ENCODE measurements around the gene DNAJB7. TPM values are rescaled to one million over a fixed set of nuclear protein-coding genes. Genes with fewer than 3 reads are reported as not detected.

Gene DNAJB7
- total and polyA plus RNA-seq, 10 of the 15 experiments (the other 5 are each of a cell fraction or from before 2014, with no cell fraction given), result 0.03 to 0.70 (median 0.29) TPM; not detected in 6

DNA sequence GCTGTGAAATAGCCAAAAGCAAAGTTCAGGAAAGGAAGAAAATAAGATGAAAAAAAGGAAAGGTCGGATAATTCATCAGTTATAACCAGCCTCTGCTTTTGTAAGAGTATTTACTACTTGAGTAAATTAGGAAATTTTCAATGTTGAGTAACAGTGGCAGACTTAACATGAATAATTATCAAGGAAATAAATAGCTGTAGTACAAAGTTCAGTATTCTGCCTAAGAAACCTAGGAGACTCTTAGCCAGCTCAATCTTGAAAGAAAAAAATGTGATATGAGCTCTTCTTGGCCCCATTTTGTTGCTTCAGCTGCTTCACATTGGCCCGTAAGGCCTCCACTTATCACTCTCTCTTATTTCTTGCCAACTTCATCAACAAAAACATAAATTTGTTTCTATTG lies 17.0 kb upstream of the DNAJB7 start (continued):
- TF ChIP-seq ZNF217 (IDR thresholded peaks at IDR 0.05) (no peak), IRF4 (IDR thresholded peaks at IDR 0.05; ENCODE audit: low read depth, low read length) (no peak), CEBPB (IDR thresholded peaks at IDR 0.05; ENCODE audit: borderline replicate concordance in 1 of 2, low read depth in 2 of 2, low read length in 2 of 2) (no peak)

DNA sequence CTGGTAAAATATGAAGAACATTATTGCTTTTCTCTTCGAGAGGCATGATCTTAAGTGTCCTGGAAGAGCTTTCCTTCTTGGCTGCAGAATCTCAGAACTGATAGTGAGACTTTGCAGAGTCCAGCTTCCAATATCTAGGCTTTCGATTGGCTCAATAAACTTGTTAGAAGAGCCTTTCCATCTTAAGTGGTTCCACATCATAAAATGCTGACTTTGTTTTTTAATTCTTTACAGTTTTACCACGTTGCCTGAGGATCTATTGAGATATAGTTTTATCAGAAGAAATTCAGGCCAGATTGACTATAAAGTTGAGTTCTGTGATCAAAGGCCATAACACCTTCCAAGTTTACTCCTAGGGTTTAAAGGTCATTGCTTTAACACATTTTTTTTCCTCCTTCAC lies 15.6 kb upstream of the DNAJB7 start:
- Histone ChIP-seq H3K9ac (ENCODE audit: control insufficient read depth, insufficient read depth, low read length) (no peak overlapping the region), H4K20me1 (ENCODE audit: control insufficient read depth, insufficient read depth) (no peaks in the 10 kb centered on the region), H3K9me3 (replicated peaks; ENCODE audit: control insufficient read depth, insufficient read depth, low read length) (no peaks in the 10 kb centered on the region), H3K27ac (ENCODE audit: control insufficient read depth, insufficient read depth) (no peak overlapping the region), H3K4me2 (ENCODE audit: control insufficient read depth, insufficient read depth) (no peak overlapping the region), H3K79me2 (ENCODE audit: control insufficient read depth, insufficient read depth, low read length) (no peaks in the 10 kb centered on the region), H3K4me1 (ENCODE audit: control insufficient read depth, insufficient read depth, low read length) (no peaks in the 10 kb centered on the region), H2AFZ (ENCODE audit: control insufficient read depth, low read depth, low read length) (no peak overlapping the region), H3K36me3 (ENCODE audit: control insufficient read depth in 2 of 2, insufficient read depth in 2 of 2, low read length in 1 of 2) (no peaks in the 10 kb centered on the region), H3K4me3 (no peak overlapping the region), H3K27me3 (replicated peaks in 1 of 2; ENCODE audit: control insufficient read depth in 2 of 2, insufficient read depth in 2 of 2, low read length in 1 of 2) (no peaks in the 10 kb centered on the region)
- CTCF ChIA-PET, result interaction anchor here (1.2 to 1.5 kb wide), 2 partner anchors 18 to 22 kb away, joined by 4 to 6 read pairs; no protein-coding TSS in a partner anchor
- ATAC-seq (no peak), FAIRE-seq (no peak), DNase-seq (ENCODE audit: low read depth, low spot score) (no peak)
- in situ Hi-C loops (cut with MboI) (no loop called here), intact Hi-C loops (cut with micrococcal nuclease; ENCODE audit: unreplicated experiment) (no loop called here)
- WGBS (ENCODE audit: insufficient coverage, insufficient replicate concordance, low lambda C conversion rate, missing lambda C conversion rate), result 92% methylated on average over 3 of the region's 3 CpGs
- RAD21 ChIA-PET (ENCODE audit: unreplicated experiment), result no interaction called here
- POLR2A ChIA-PET, result interaction anchor here (0.7 kb wide), 1 partner anchor 663 kb away, joined by 4 read pairs; no protein-coding TSS in a partner anchor
- no TSS peak for BruUV-seq (replicated peaks)
- SMC1A ChIA-PET (ENCODE audit: uncharacterized antibody, unreplicated experiment), result no interaction called here
- TF ChIP-seq ASH2L (IDR thresholded peaks at IDR 0.05; ENCODE audit: borderline replicate concordance, low read depth) (no peak), PAX8 (IDR thresholded peaks at IDR 0.05) (no peak)
- TF ChIP-seq, protein P1, sequence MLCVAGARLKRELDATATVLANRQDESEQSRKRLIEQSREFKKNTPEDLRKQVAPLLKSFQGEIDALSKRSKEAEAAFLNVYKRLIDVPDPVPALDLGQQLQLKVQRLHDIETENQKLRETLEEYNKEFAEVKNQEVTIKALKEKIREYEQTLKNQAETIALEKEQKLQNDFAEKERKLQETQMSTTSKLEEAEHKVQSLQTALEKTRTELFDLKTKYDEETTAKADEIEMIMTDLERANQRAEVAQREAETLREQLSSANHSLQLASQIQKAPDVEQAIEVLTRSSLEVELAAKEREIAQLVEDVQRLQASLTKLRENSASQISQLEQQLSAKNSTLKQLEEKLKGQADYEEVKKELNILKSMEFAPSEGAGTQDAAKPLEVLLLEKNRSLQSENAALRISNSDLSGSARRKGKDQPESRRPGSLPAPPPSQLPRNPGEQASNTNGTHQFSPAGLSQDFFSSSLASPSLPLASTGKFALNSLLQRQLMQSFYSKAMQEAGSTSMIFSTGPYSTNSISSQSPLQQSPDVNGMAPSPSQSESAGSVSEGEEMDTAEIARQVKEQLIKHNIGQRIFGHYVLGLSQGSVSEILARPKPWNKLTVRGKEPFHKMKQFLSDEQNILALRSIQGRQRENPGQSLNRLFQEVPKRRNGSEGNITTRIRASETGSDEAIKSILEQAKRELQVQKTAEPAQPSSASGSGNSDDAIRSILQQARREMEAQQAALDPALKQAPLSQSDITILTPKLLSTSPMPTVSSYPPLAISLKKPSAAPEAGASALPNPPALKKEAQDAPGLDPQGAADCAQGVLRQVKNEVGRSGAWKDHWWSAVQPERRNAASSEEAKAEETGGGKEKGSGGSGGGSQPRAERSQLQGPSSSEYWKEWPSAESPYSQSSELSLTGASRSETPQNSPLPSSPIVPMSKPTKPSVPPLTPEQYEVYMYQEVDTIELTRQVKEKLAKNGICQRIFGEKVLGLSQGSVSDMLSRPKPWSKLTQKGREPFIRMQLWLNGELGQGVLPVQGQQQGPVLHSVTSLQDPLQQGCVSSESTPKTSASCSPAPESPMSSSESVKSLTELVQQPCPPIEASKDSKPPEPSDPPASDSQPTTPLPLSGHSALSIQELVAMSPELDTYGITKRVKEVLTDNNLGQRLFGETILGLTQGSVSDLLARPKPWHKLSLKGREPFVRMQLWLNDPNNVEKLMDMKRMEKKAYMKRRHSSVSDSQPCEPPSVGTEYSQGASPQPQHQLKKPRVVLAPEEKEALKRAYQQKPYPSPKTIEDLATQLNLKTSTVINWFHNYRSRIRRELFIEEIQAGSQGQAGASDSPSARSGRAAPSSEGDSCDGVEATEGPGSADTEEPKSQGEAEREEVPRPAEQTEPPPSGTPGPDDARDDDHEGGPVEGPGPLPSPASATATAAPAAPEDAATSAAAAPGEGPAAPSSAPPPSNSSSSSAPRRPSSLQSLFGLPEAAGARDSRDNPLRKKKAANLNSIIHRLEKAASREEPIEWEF (IDR thresholded peaks at IDR 0.05; ENCODE audit: insufficient replicate concordance, low read depth, low read length), result no peak
- TF ChIP-seq, protein P2, sequence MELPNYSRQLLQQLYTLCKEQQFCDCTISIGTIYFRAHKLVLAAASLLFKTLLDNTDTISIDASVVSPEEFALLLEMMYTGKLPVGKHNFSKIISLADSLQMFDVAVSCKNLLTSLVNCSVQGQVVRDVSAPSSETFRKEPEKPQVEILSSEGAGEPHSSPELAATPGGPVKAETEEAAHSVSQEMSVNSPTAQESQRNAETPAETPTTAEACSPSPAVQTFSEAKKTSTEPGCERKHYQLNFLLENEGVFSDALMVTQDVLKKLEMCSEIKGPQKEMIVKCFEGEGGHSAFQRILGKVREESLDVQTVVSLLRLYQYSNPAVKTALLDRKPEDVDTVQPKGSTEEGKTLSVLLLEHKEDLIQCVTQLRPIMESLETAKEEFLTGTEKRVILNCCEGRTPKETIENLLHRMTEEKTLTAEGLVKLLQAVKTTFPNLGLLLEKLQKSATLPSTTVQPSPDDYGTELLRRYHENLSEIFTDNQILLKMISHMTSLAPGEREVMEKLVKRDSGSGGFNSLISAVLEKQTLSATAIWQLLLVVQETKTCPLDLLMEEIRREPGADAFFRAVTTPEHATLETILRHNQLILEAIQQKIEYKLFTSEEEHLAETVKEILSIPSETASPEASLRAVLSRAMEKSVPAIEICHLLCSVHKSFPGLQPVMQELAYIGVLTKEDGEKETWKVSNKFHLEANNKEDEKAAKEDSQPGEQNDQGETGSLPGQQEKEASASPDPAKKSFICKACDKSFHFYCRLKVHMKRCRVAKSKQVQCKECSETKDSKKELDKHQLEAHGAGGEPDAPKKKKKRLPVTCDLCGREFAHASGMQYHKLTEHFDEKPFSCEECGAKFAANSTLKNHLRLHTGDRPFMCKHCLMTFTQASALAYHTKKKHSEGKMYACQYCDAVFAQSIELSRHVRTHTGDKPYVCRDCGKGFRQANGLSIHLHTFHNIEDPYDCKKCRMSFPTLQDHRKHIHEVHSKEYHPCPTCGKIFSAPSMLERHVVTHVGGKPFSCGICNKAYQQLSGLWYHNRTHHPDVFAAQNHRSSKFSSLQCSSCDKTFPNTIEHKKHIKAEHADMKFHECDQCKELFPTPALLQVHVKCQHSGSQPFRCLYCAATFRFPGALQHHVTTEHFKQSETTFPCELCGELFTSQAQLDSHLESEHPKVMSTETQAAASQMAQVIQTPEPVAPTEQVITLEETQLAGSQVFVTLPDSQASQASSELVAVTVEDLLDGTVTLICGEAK (IDR thresholded peaks at IDR 0.05; ENCODE audit: borderline replicate concordance), result no peak
